Esophagus muscularis mucosa (tissue), 4 donors: ENCODE measurements around the gene ANKRD50. TPM values are rescaled to one million over a fixed set of nuclear protein-coding genes. Genes with fewer than 3 reads are reported as not detected.

ENCODE experiments used
- DNase-seq: peaks from one replicate; pipeline ENCODE4 v3.0.0-alpha.2; 2017; ENCODE audit errors: extremely low spot score
- H3K27ac ChIP-seq, 4 donors: fragments of 200-600 bp; sonication (generic); replicated peaks in 1 of 4; 1 replicate in 3 of 4; 2 replicates in 1 of 4; pipeline ENCODE4 v1.5.1; 2016 to 2019; ENCODE audit warnings: mild to moderate bottlenecking in 1 of 4
- H3K27me3 ChIP-seq, 4 donors: fragments of 200-600 bp; sonication (generic); one replicate each; pipeline versions ENCODE4 v1.5.1 to v1.6.0; 2016 to 2019
- H3K36me3 ChIP-seq, 4 donors: fragments of 200-600 bp; sonication (generic); one replicate each; pipeline ENCODE4 v1.5.1; 2016 to 2019
- H3K4me1 ChIP-seq, 4 donors: fragments of 200-600 bp; sonication (generic); one replicate each; pipeline ENCODE4 v1.5.1; 2016 to 2019
- H3K4me3 ChIP-seq, 4 donors: fragments of 200-600 bp; sonication (generic); 1 replicate in 2 of 4; 2 replicates in 2 of 4; pipeline ENCODE4 v1.5.1; 2016 to 2019; ENCODE audit warnings: mild to moderate bottlenecking in 4 of 4, moderate library complexity in 1 of 4
- H3K9me3 ChIP-seq, 4 donors: fragments of 200-600 bp; sonication (generic); 1 replicate in 3 of 4; 2 replicates in 1 of 4; pipeline ENCODE4 v1.5.1; 2016 to 2019
- CTCF ChIP-seq, 3 experiments: fragments of 200-600 bp in 2 of 3; fragments of 450-650 bp in 1 of 3; sonication (generic) in 2 of 3; IDR thresholded peaks; one replicate each; pipeline ENCODE4 v1.5.1; 2017 to 2019; ENCODE audit warnings: antibody characterized with exemption in 3 of 3, mild to moderate bottlenecking in 2 of 3, moderate library complexity in 1 of 3
- EP300 ChIP-seq: sonication (generic); formaldehyde crosslinking; IDR thresholded peaks from one replicate; pipeline ENCODE4 v1.6.1; 2017; ENCODE audit warnings: antibody characterized with exemption
- POLR2A ChIP-seq: fragments of 450-650 bp; IDR thresholded peaks from one replicate; pipeline ENCODE4 v1.6.1; 2017; ENCODE audit warnings: antibody characterized with exemption, moderate library complexity, mild to moderate bottlenecking, low read depth
- POLR2AphosphoS5 ChIP-seq, 2 donors: sonication (generic); formaldehyde crosslinking; IDR thresholded peaks; one replicate each; pipeline ENCODE4 v1.6.1; 2017; ENCODE audit warnings: antibody characterized with exemption in 2 of 2
- WGBS: methylation state at CpG from one replicate; pipeline ENCODE4 v1.1.5; 2018; 5-methylcytosine and 5-hydroxymethylcytosine counted together
- intact Hi-C: fragments of 100-400 bp; cut with DNase I; formaldehyde crosslinking; loops from one replicate; pipeline ENCODE4 v1.15.1; 2023
- total RNA-seq, 4 donors: library from RNA; depleted of rRNA; stranded (reverse); fragments of >200 nt; gene quantifications; one replicate each; pipeline versions ENCODE4 v1.1.0 to v1.2.1, GENCODE V29; 2016

ANKRD50 gene
- total RNA-seq, 4 donors from 2014 or later: 13.4 to 21.5 (median 18.4) TPM

GRCh38 chr4:124738994-124739393, 26.5 kb upstream of the ANKRD50 start:
- TF ChIP-seq CTCF (IDR thresholded peaks at IDR 0.05): no peak
- TF ChIP-seq POLR2AphosphoS5 (IDR thresholded peaks at IDR 0.05): no peak
- TF ChIP-seq EP300: no peak
- TF ChIP-seq POLR2A: no peak
- no peaks in the 10 kb centered on the region for H3K9me3 ChIP-seq
- H3K4me3 ChIP-seq: no peak overlapping the region
- H3K36me3 ChIP-seq: no peaks in the 10 kb centered on the region
- H3K4me1 ChIP-seq: no peaks in the 10 kb centered on the region
- no peaks in the 10 kb centered on the region for H3K27me3 ChIP-seq
- DNase-seq: no peak
- intact Hi-C loops: no loop called here
- H3K27ac ChIP-seq: no peak overlapping the region

- 83% methylated on average over 2 of the region's 2 CpGs for WGBS
- H3K27ac ChIP-seq: no peak overlapping the region
- intact Hi-C loops: no loop called here
- no peak overlapping the region for H3K4me3 ChIP-seq
- H3K27me3 ChIP-seq: no peaks in the 10 kb centered on the region
- no peak for DNase-seq
- no peaks in the 10 kb centered on the region for H3K4me1 ChIP-seq
- TF ChIP-seq POLR2AphosphoS5 (IDR thresholded peaks at IDR 0.05) (no peak), POLR2A (no peak), EP300 (no peak), CTCF (IDR thresholded peaks at IDR 0.05) (no peak)
- H3K9me3 ChIP-seq: no peaks in the 10 kb centered on the region
- H3K36me3 ChIP-seq: no peaks in the 10 kb centered on the region
Measured at GRCh38 chr4:124737619-124738018, 25.1 kb upstream of the ANKRD50 start.

GRCh38 chr4:124736526-124736925, 24.0 kb upstream of the ANKRD50 start:
- WGBS: 87% methylated on average over 1 of the region's 1 CpG
- H3K27ac ChIP-seq: no peak overlapping the region
- DNase-seq: no peak
- intact Hi-C loops: no loop called here
- no peak overlapping the region for H3K4me3 ChIP-seq
- no peaks in the 10 kb centered on the region for H3K4me1 ChIP-seq
- no peaks in the 10 kb centered on the region for H3K9me3 ChIP-seq
- H3K36me3 ChIP-seq: no peaks in the 10 kb centered on the region
- no peaks in the 10 kb centered on the region for H3K27me3 ChIP-seq
- no peak for TF ChIP-seq EP300
- no peak for TF ChIP-seq CTCF (IDR thresholded peaks at IDR 0.05)
- TF ChIP-seq POLR2A: no peak
- TF ChIP-seq POLR2AphosphoS5 (IDR thresholded peaks at IDR 0.05): no peak

GRCh38 chr4:124727331-124727890, 14.9 kb upstream of the ANKRD50 start:
- Histone ChIP-seq H3K36me3 (no peaks in the 10 kb centered on the region), H3K4me3 (no peak overlapping the region), H3K27ac (no peak overlapping the region), H3K9me3 (no peaks in the 10 kb centered on the region), H3K4me1 (no peaks in the 10 kb centered on the region), H3K27me3 (no peaks in the 10 kb centered on the region)
- WGBS: 91% methylated on average over 5 of the region's 5 CpGs
- no peak for DNase-seq
- no peak for TF ChIP-seq EP300
- no peak for TF ChIP-seq CTCF (IDR thresholded peaks at IDR 0.05)
- TF ChIP-seq POLR2AphosphoS5 (IDR thresholded peaks at IDR 0.05): no peak
- TF ChIP-seq POLR2A: no peak
- intact Hi-C loops: no loop called here

GRCh38 chr4:124726269-124726668, 13.7 kb upstream of the ANKRD50 start:
- DNase-seq: no peak
- Histone ChIP-seq H3K4me1 (no peaks in the 10 kb centered on the region), H3K27me3 (no peaks in the 10 kb centered on the region), H3K27ac (no peak overlapping the region), H3K9me3 (no peaks in the 10 kb centered on the region), H3K4me3 (no peak overlapping the region), H3K36me3 (no peaks in the 10 kb centered on the region)
- intact Hi-C loops: no loop called here
- WGBS: 94% methylated on average over 3 of the region's 3 CpGs
- TF ChIP-seq EP300: no peak
- TF ChIP-seq POLR2A: no peak
- TF ChIP-seq CTCF (IDR thresholded peaks at IDR 0.05): no peak
- TF ChIP-seq POLR2AphosphoS5 (IDR thresholded peaks at IDR 0.05): no peak
